GM18520 (cell line): Measurements from ENCODE around the gene KLHDC4.

Source experiments
- ATAC-seq: cut with Tn5 transposase; IDR thresholded peaks from one replicate; pipeline ENCODE4 v1.9.1; 2021; ENCODE audit not compliant: unreplicated experiment

The KLHDC4 gene

GRCh38 chr16:87664792-87665191 is 101.0 kb downstream of the KLHDC4 start:
- no peak for ATAC-seq

DNA sequence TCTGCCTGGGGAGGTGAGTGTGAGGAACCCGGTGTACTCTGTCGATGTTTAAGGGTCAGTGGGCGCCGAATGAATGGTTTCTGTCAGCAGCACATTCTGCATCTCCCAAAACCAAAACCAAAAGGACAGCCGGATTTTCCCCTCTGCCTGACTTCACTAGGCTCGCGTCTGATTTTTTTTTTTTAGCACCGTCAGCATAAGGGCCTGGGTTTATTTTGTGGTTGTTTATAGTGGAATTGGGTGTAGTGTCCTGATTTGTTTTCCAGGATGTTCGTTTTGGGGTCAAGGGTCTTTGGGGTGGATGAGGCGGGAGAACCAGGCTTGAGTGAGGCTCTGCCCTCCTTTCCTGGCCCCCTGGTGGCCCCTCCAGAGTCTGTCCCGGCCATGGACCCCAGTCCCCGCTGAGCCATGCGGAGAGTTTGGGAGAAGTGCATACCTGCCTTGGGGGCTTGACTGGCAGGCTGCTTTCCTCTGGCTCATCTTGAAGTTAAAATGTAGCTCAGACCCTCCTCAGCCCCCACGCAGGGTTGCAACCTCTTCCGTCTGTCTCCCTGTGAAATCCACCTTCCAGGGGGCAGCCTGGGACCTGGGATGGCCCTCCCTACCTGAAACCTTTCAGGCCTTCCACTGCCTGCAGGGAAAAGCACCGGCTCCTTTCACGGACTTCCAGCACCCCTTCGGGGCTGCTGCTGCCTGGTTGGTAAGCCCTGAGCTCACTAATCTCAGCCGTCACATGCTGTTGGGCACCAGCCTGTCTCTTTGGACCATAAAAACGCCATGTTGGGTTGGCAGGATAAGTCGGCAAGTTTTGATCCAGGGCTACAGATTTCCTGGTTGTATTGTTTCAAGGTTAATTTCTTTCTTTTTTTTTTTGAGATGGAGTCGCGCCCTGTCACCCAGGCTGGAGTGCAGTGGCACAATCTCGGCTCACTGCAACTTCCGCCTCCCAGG is 103.3 kb downstream of the KLHDC4 start:
- ATAC-seq = no peak

DNA sequence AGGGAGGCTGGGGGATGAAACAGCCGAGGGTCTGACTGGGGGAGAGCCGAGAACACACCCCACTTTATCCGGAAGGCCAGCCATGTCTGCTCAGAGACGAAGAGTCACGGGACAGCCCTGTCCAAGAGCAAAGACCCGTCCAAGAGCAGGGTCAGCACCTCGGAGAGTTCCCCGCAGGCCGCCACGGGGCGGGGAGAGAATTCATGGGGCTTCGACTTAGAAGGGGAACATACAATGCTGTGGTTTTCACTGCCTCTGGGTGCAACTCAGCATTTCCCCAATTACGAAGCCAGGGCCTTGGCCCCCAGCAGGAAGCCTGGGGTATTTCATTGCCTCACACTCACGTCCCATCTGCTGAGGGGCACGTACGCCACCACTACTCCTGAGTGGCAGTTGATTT is 104.2 kb downstream of the KLHDC4 start:
- ATAC-seq = no peak

DNA sequence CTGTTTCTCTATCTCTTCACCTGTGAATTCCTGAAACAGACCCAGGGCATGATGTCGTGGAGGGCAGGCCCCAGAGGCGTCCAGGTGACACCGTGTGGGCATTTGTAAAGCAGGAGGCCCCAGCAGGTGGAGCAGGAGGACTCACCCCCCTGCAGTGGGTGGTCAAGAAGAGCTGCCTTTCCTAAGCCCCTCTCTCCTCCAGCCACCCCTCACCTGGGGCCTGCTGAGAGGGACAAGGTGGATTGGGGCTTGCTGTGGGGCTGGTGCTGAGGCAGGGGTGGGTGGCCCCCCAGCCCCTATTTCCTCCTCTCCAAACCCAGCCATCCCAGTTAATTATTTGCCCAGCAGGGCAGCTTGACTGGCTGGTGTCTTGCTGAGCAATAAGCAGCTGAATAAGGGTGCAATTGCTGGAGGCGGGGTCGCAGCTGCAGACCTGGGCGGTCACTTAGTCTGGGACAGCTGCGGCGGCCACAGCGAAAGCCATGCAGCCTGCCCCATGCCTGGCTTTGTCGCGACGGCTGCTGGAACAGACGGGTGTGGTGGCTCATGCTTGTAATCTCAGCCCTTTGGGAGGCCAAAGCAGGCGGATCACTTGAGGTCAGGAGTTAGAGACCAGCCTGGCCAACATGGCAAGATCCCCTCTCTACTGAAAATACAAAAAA is 107.1 kb downstream of the KLHDC4 start:
- ATAC-seq = no peak
